GM18507 (cell line): ENCODE data around the gene ARL14.

Source experiments
- DNase-seq: peaks from one replicate; pipeline ENCODE4 v3.0.0; 2011; ENCODE audit warnings: low read depth; ENCODE audit not compliant: insufficient read length; ENCODE audit errors: extremely low spot score
- FAIRE-seq: peaks from 2 replicates; lab custom pipeline; 2011; peaks lifted over from hg19 to GRCh38; lab: Jason Lieb, UNC

ARL14 gene

DNA sequence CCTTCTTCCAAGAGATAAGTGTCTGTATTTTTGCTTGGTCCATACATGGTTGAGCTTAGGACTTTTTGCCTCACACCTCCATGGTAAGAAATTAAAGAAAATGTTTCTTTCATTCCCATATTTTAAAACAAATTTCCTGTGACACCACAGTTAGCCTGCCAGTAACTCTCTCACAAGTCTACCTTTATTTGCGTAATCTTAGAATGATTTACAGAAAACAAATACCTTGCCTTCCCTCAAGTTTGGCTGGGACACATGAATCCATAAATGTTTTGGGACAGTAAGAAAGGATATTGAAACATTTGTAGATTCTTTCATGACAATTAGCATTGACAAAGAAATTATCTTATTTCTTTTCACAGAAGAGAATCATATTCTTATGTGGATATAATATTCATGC, 3.8 kb upstream of the ARL14 start:
- no peak for FAIRE-seq
- no peak for DNase-seq

DNA sequence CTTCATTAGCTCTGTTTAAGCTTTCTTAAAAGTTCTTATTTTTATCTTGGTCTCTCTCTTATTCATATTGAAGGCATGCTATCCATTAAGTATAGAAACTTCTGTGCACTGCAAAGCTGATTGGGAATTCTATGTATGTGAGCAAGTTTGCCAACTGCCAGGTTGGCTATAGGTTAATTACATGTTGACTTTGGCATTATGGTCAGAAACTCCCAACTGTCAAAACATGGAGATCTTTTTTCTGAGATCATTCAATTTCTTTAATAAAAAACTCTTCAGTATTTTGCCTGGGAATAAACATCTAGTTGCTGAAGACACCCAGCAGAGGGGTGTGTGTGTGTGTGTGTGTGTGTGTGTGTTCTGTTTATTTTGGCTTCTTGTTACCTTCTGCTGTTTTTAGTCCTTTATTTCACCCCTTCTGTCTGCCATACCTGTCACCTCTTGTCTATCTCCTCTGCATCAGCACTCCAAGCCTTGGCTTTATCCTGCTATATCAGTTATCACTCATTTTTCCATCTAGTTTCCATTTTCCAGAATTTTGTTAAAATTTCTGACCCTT, 1.3 kb upstream of the ARL14 start:
- DNase-seq (no peak), FAIRE-seq (no peak)

DNA sequence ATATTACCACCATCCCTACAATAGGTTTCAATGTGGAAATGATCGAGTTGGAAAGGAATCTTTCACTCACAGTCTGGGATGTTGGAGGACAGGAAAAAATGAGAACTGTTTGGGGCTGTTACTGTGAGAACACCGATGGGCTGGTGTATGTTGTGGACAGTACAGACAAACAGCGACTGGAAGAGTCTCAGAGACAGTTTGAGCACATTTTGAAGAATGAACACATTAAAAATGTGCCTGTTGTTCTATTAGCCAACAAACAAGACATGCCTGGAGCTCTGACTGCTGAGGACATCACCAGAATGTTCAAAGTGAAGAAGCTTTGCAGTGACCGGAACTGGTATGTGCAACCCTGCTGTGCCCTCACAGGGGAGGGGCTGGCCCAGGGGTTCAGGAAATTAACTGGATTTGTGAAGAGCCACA, 510 bp downstream of the ARL14 start:
- no peak for DNase-seq
- FAIRE-seq = no peak

DNA sequence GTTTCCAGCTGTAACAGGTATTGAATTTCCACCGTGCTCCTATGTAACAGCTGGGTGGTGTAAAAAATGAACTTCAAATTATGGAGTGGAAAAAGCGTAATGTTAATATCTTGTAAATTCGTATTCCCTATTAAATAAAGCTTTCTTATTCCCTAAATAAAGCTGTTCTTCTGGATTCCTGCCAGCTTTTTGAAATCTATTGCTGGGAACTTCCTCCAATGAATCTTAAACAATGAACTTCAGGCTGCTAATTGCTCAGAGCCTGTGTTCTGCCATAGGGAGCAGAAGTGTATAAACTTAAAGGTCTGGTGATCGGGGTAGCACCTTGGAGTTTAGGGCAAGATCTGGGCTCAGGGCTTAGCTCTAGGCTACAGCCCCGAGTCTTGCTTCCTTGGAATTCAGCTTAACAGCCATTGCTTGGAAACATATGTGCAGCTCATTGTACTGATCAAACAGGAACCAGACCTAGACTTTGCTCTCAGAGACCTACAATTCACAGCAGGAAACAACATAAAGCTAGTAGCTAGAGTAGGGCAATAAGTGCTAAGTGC, 1.4 kb downstream of the ARL14 start:
- no peak for DNase-seq
- FAIRE-seq = no peak

DNA sequence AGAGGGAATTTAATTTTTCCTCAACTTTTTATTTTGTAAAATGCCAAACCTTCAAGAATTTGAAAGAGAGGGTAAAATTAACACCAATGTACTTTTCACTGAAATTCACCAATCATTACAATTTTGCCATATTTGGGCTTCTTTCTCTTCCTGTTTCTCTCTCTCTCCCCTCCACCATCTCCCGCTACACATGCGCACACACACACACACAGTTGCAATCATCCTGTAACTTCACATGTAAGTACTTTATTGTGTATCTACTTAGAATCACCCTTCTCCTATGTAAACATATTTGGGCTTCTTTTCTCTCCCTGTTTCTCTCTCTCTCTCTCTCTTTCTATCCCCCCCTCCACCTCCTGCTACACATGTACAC, 7.4 kb downstream of the ARL14 start:
- no peak for FAIRE-seq
- DNase-seq = no peak

DNA sequence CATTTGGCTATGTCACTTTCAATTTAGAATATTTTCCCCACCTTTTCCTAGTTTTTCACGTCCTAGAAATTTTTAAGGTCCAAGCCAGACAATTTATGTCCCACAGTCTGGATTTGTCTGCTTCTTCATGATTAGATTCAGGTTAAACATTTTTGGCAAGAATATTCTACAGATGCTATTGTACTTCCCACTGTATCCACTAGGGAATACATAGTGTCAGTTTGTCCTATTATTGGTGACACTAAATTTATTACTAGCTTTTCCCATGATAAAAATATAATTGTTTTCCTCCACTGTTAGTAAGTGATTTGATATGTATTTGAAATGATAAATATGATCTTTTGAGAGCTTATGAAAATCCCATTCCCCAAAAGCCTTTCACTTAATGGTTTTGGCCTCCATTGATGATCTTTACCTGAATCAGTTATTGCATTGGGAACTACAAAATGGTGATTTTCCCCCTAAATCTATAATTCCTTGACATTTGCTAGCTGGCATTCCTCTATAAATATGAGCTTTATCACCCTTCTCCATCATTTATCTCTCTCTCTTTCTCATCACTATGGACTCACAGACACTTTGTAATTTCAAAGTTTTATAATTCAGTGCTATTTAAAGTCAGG, 8.3 kb downstream of the ARL14 start:
- FAIRE-seq = no peak
- no peak for DNase-seq

DNA sequence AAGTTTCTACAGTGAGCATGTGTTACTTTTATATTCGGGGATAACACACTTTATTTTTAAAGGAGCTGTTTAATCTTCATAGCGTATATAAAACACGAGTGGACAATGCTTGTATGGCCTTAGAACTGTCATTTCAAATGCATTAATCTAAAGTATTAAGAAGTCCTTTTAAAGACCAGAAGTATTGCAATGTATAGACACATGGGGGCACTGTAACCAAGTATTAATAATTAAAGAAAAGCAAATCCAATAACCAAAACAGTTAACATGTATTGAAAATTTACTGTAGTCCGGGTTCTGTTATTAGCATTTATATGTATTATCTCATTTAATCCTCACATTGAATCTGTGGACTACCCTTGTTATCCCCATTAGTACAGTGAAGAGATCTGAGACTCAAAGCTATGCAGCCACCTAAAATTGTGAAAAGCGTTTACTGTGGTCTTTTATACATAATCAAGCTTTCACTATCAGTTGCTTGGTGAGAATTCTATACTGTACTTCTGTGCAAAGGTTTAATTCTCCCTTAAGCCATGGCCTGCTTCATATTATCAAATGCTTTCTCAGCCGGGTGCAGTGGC, 10.1 kb downstream of the ARL14 start:
- DNase-seq (no peak), FAIRE-seq (no peak)

DNA sequence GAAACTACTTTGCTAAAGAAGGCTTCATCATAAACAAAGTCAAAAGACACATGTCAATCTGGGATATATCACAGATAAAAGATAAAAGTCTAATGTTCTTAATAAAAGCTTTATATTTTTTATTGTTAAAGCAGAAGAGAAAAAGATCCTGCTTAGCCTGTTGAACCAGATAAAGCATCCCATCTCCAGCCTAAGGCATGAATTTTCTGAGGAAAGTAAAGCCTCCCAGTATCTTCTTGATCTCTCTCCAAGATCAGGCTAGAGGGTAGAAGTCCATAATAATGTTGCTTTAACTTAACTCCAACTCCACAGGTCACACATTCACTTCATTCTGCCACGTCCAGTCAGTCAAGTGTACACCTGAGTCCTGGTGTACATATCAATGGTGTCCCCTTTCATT, 14.2 kb downstream of the ARL14 start:
- DNase-seq (no peak), FAIRE-seq (no peak)

DNA sequence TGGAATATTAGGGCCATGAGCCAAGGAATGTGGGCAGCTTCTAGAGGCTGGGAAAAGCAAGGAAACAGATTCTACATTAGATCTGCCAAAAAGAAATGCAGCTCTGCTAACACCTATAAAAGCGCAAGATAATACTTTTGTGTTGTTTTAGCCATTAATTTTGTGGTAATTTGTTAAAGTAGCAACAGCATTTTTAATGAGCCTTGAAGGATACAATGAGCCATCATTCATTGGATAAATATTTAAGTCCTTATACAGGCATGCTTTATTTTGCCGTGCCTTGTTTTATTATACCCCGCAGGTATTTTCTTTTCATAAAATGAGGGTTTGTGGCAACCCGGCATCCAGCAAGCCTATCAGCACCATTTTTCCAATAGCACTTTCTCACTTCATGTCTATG, 15.0 kb downstream of the ARL14 start:
- FAIRE-seq = no peak
- DNase-seq = no peak

DNA sequence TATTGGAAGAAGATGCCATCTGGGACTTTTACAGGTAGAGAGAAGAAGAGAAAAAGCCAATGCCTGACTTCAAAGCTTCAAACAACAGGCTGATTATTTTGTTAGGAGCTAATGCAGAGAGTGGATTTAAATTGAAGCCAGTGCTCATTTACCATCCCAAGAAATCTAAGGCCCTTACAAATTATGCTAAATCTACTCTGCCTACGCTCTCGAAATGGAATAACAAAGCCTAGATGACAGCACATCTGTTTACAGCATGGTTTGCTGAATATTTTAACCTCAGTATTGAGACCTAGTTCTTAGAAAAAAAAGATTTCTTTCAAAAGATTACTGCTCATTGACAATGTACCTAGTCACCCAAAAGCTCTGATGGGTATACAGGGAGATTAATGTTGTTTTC, 16.2 kb downstream of the ARL14 start:
- no peak for DNase-seq

DNA sequence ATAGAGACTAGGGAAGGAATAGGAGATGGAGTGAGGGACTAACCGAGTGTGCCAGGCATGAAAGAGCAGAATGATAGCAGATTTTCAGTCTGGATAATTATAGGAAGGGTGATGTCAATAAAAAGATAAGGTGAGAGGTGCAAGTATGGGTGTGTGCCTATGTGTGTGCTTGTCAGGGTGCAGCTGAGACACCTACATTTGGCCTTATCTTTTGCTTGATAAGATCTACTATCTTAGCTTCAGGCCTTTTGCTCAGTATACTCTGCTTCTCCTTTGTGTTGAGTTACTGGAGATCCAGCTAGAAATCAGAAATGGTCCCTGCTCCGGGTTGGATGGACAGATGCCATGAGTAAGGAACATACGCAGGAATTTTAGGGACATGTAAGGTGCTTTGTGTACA, 17.4 kb downstream of the ARL14 start:
- no peak for DNase-seq
- no peak for FAIRE-seq

More for the DNA sequence above, 16.2 kb downstream of the ARL14 start:
- FAIRE-seq = no peak

DNA sequence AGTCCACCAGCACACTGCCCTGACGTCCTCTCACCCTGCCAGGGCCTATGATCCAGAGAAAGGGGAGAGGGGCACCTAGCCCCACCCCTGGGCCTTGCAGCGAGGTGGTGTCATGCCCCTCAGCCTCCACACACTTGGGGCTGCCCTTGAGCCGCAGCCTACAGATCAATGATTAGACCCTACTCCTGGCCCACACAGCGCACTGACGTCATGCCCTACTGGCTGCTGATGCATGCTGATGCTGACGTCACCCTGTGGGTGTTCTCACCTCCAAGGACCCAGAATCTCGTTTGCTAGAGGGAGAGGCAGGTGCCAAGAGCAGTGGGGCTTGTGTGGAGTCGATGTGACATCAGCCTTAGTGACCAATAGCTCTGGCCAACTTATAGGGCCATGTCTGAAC, 18.0 kb downstream of the ARL14 start:
- FAIRE-seq (no peak), DNase-seq (no peak)

DNA sequence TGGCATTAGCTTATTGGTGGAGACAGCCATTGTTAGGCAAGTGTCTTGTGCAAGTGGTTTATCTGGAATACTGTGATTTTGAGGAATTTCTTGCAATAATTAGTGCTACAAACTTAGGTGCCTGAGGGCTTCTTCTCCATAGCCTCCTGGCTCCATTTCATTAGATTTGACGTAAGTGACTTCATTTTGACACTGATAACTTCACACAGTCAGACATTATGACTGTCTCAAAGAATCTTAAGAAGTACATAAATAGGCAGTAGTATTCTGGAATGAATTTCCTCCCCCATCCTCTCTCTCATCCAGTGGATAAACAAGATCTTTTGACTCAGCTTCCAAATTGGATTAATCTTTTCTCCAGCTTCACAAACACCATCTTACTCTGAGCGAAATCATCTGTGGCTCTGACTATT, 19.0 kb downstream of the ARL14 start:
- DNase-seq = no peak
- FAIRE-seq = no peak

DNA sequence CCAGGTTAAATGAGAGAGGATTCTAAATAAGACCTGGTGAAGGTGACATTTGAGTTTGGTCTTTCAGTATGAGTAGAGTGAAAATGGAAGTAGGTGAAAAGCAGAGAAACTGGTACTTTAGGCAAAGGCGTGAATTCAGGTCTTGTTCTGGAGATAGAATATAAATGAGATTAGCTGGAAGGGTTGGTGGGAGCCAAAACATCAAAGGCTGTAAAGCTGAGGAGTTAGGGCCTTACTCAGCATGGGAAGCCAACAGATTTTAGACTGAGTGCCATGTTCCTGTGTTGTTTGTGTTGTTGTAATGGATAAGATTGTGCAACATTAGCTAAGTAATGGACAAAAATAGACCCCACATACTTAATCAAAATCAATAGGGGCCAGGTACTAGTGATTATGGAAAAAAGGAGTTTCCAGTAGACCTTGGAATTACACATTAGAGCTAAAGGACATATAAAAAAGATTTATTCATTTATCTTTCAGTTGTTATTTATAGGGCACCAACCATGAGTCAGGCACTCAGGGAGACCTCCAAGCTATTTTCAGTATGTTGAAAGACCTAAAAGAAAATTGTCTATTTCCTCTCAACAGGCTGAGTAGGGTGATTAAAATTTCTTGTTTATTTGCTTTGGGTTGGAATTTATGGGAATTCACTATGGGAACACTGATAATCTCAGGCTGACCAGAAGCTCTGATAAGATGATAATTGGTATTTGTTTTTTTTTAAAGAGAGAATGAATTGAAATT, 20.8 kb downstream of the ARL14 start:
- FAIRE-seq (peak; percentile 39), DNase-seq (no peak)

DNA sequence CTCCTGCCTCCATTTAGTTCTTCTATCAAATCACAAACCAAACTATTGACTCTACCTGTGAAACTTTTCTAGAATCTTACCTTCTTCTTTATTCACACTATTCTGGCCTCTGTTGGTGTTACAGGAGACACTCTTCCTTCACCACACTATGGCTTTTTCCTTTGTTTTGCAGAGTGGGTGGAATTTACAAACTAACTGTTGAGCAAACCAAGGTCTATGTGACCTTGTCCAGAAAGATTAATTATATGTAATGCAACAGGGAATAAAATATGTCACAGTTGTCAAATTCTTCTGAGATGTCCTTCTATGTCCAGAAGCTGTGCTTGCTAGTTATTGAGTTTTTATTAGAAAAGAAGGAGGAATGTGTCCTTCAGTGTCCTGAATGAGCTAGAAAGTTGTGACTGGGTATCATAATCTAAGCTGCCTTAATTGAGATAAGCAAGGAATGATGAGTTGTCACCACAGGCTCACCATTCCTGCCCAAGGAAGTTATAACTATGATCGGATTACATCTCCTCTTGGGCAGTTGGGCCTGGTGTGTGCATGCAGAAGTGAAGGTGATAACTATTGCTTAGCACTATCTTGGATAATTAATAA, 21.7 kb downstream of the ARL14 start:
- FAIRE-seq (no peak), DNase-seq (no peak)

DNA sequence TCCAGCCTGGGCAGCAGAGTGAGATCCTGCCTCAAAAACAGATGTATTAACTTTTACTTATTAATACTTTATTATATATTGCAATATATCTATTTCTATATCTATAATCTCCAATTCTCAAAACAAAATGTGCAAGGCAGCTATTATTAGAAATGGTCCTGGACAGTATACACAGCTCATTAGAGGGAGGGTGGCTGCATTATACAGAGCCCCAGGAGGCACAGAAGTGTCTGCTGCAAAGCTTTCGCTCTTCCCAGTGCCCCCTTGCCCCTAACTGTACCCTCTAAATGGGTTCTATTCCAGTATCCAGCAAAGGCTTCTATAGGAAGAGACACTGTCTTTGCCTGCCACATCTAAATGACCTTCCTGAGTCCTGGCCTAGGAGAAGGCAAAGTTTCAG, 24.5 kb downstream of the ARL14 start:
- no peak for DNase-seq
- no peak for FAIRE-seq

DNA sequence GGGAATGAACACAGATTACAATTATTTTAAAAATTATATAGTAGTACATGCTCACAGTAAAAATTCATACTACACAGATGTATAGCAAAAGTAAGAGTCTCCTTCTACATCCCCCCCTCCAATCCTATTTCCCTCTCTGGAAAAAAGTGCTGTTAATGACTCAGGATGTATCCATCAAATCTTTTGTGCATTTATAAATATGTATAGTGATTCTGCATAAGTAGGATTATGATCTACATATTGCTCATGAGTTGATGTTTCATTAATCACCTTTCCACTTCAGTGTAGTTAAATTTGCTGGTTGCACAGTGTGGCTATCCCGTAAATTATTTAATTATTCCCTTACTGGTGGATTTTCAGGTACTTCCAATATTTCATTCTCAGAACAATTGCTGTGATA, 25.3 kb downstream of the ARL14 start:
- DNase-seq (no peak), FAIRE-seq (no peak)

DNA sequence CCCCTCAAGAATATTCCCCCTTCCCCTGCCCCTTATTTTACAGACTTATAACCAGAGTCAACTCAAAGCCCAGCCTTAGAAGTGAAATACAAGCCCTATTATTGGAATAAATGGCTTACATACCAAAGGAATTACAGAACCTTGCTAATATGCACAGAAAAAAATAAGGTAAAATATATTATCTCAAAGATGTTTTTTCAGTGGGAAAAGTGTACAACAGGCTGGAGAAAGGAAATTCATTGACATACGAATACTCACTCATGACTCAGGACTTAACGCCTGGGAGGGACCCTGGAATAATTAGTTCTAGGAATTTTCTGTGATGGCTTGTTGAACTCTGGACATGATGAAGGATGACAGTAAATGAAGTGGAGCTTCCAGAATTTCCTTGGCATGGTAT, 27.0 kb downstream of the ARL14 start:
- no peak for FAIRE-seq

DNA sequence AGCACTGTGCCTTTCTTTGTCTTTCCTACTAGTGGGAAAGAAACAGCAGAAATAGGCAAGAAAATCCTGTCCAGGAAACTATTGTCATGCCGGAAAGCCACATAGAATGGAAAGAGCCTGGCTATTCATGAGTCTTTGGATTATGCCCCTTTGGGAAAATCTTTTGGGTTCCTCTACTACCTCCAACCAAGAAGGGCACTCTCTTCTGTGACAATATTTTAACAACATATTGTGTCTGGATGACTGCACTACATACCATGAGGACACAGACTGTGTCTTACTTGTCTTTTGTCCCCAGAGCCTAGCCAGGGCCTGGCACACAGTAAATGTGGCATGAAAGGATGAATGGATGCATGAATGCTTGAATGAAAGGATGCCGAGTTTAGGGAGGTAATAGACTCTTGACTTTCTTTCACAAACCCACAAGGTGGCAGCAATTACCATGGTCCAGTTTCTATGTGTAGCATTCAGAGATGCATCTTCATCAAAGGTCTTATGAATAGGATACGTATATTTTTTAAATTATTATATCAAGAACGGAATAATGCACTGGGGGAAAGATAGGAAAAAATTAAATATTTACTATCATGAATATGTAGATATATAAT, 30.3 kb downstream of the ARL14 start:
- FAIRE-seq (peak; percentile 70), DNase-seq (no peak)

More for the DNA sequence above, 27.0 kb downstream of the ARL14 start:
- no peak for DNase-seq
